NCI-H2227 treated with DMSO at 0.1 percent for 48 hours (cell line): Measurements from ENCODE around the gene SIPA1.
"Not testable (repeated sequence)": the region's sequence is repeated elsewhere in the genome, so short reads cannot be mapped to it uniquely, and the experiment has no call there.

Experiments
- DNase-seq: peaks from one replicate; lab custom pipeline; 2025; lab: John Stamatoyannopoulos, UW

SIPA1 gene

GRCh38 chr11:65658174-65659021 lies 20.5 kb downstream of the SIPA1 start:
- DNase-seq: no peak

- DNase-seq: no peak
These were observed 22.1 kb downstream of the SIPA1 start for GRCh38 chr11:65660038-65660437.

GRCh38 chr11:65660908-65661307 lies 23.0 kb downstream of the SIPA1 start:
- not testable (repeated sequence) for DNase-seq

GRCh38 chr11:65661599-65662246 lies 23.8 kb downstream of the SIPA1 start:
- DNase-seq: no peak

GRCh38 chr11:65662247-65662798 lies 24.4 kb downstream of the SIPA1 start:
- no peak for DNase-seq

- DNase-seq: peak; percentile 84
These were observed 25.1 kb downstream of the SIPA1 start, which contains the start of gene RELA for GRCh38 chr11:65662799-65663638. Gene RELA, minus strand, starts transcription at chr11:65662916. Its CDS starts 84 bp downstream, at chr11:65662832.

- DNase-seq: no peak
These were observed 25.8 kb downstream of the SIPA1 start for GRCh38 chr11:65663639-65664200.

- no peak for DNase-seq
These were observed 34.4 kb downstream of the SIPA1 start for GRCh38 chr11:65672180-65672860.

GRCh38 chr11:65672982-65673381 lies 35.1 kb downstream of the SIPA1 start:
- no peak for DNase-seq

- no peak for DNase-seq
These were observed 42.4 kb downstream of the SIPA1 start for GRCh38 chr11:65680192-65680743.

- DNase-seq: not testable (repeated sequence)
These were observed 45.6 kb downstream of the SIPA1 start for GRCh38 chr11:65683480-65683879.

- no peak for DNase-seq
These were observed 48.1 kb downstream of the SIPA1 start for GRCh38 chr11:65685981-65686380.

- DNase-seq: not testable (repeated sequence)
These were observed 53.9 kb downstream of the SIPA1 start for GRCh38 chr11:65691847-65692246.

- no peak for DNase-seq
These were observed 54.5 kb downstream of the SIPA1 start for GRCh38 chr11:65692367-65692766.

- peak; percentile 86 for DNase-seq
These were observed 57.7 kb downstream of the SIPA1 start for GRCh38 chr11:65695459-65696241.

GRCh38 chr11:65696802-65697552 lies 59.1 kb downstream of the SIPA1 start:
- DNase-seq: no peak

- DNase-seq: no peak
These were observed 60.3 kb downstream of the SIPA1 start for GRCh38 chr11:65698205-65698604.

- DNase-seq: no peak
These were observed 61.4 kb downstream of the SIPA1 start for GRCh38 chr11:65699306-65699705.

GRCh38 chr11:65700399-65700798 lies 62.5 kb downstream of the SIPA1 start:
- DNase-seq: no peak
